Upper lobe of left lung (tissue), 4 donors: ENCODE measurements around the gene ZBTB17.

Experiments
- CTCF ChIP-seq, 6 experiments: fragments of 450-650 bp in 4 of 6; fragments of 200-600 bp in 2 of 6; sonication (generic) in 2 of 6; IDR thresholded peaks; one replicate each; pipeline ENCODE4 v1.5.1; 2016 to 2019; ENCODE audit warnings: antibody characterized with exemption in 6 of 6
- EP300 ChIP-seq, 4 donors: sonication (generic); formaldehyde crosslinking; IDR thresholded peaks; one replicate each; pipeline ENCODE4 v1.5.1; 2017; ENCODE audit warnings: antibody characterized with exemption in 4 of 4, control low read depth in 2 of 4
- POLR2A ChIP-seq, 4 donors: fragments of 450-650 bp; IDR thresholded peaks; one replicate each; pipeline ENCODE4 v1.5.1; 2016 to 2017; ENCODE audit warnings: antibody characterized with exemption in 4 of 4, mild to moderate bottlenecking in 2 of 4

GRCh38 chr1:15941044-15941840, 34.7 kb downstream of the ZBTB17 start:
- TF ChIP-seq CTCF (IDR thresholded peaks at IDR 0.05) (no peak), POLR2A (IDR thresholded peaks at IDR 0.05) (no peak), EP300 (IDR thresholded peaks at IDR 0.05) (no peak)
